HepG2 (cell line): ENCODE measurements around the gene BCAS4.

Experiments
- RFXANK ChIP-seq: IDR thresholded peaks from 2 replicates; pipeline ENCODE4 v1.6.1; 2016
- STAT5B ChIP-seq: sonication (generic); formaldehyde crosslinking; IDR thresholded peaks from 2 replicates; pipeline ENCODE4 v1.4.0; 2020; ENCODE audit warnings: missing genetic modification reagents
- ZKSCAN1 ChIP-seq: fragments of 150-350 bp; IDR thresholded peaks from 2 replicates; pipeline ENCODE4 v1.6.1; 2014; ENCODE audit warnings: low read length
- ZNF549 ChIP-seq: sonication (generic); formaldehyde crosslinking; IDR thresholded peaks from 2 replicates; pipeline ENCODE4 v1.5.0; 2020; ENCODE audit warnings: missing genetic modification reagents
- ZNF777 ChIP-seq: sonication (generic); formaldehyde crosslinking; IDR thresholded peaks from 2 replicates; pipeline ENCODE4 v1.4.0; 2020; ENCODE audit warnings: missing genetic modification reagents
- TF ChIP-seq, protein P1 (sequence below): sonication (generic); formaldehyde crosslinking; IDR thresholded peaks from 2 replicates; pipeline ENCODE4 v1.4.0; 2020; ENCODE audit warnings: mild to moderate bottlenecking, missing genetic modification reagents

DNA sequence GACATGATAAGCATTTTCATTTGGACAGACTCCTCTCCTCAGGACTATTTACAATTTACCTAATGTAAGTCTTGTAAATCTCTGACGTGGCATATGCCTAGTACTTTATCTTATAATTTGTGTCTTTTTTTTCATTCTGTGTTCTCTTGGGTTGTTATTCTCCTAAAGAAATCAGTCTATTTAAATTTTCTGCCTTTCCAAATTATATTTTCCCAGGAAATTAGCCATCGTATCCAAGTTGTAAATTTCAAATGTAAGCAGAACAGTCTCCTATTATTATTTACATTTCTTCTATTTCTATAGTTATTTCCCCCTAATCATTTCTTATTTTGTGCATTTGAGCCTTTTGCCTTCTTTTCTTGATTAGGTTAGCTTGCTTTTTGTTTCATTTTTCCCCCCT is 17.5 kb upstream of the BCAS4 start:
- TF ChIP-seq ZKSCAN1 (no peak), ZNF777 (no peak), ZNF549 (CRISPR knock-in tag) (no peak), RFXANK (CRISPR knock-in tag) (no peak), STAT5B (no peak)
- TF ChIP-seq, protein P1, sequence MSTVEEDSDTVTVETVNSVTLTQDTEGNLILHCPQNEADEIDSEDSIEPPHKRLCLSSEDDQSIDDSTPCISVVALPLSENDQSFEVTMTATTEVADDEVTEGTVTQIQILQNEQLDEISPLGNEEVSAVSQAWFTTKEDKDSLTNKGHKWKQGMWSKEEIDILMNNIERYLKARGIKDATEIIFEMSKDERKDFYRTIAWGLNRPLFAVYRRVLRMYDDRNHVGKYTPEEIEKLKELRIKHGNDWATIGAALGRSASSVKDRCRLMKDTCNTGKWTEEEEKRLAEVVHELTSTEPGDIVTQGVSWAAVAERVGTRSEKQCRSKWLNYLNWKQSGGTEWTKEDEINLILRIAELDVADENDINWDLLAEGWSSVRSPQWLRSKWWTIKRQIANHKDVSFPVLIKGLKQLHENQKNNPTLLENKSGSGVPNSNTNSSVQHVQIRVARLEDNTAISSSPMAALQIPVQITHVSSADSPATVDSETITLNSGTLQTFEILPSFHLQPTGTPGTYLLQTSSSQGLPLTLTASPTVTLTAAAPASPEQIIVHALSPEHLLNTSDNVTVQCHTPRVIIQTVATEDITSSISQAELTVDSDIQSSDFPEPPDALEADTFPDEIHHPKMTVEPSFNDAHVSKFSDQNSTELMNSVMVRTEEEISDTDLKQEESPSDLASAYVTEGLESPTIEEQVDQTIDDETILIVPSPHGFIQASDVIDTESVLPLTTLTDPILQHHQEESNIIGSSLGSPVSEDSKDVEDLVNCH (CRISPR knock-in tag) = no peak
